ENCODE results near the gene ADCY5. TPM values are rescaled to one million over a fixed set of nuclear protein-coding genes. Genes with fewer than 3 reads are reported as not detected.

The ADCY5 gene
- total RNA-seq, 1 donor from 2014 or later, result 10.6 TPM

- Mint-ChIP-seq H3K27ac (ENCODE audit: unreplicated experiment) (no peak overlapping the region), H3K27me3 (ENCODE audit: unreplicated experiment) (peaks cover 63% of the 10 kb centered on the region), H3K36me3 (ENCODE audit: unreplicated experiment) (peaks cover 11% of the 10 kb centered on the region), H3K4me1 (ENCODE audit: unreplicated experiment) (peaks cover 17% of the 10 kb centered on the region), H3K4me3 (ENCODE audit: unreplicated experiment) (no peak overlapping the region), H3K9me3 (ENCODE audit: unreplicated experiment) (peaks cover 11% of the 10 kb centered on the region)
- no peak for TF ChIP-seq CTCF (IDR thresholded peaks at IDR 0.05)
- no peak for DNase-seq (ENCODE audit: extremely low spot score, unreplicated experiment)
These were observed 91.6 kb downstream of the ADCY5 start for GRCh38 chr3:123357275-123357674.

GRCh38 chr3:123353850-123354233, 95.0 kb downstream of the ADCY5 start:
- DNase-seq (ENCODE audit: extremely low spot score, unreplicated experiment), result no peak
- Mint-ChIP-seq H3K9me3 (ENCODE audit: unreplicated experiment) (peaks cover 11% of the 10 kb centered on the region), H3K27me3 (ENCODE audit: unreplicated experiment) (peaks cover 56% of the 10 kb centered on the region)

GRCh38 chr3:123353227-123353849, 95.6 kb downstream of the ADCY5 start:
- H3K27me3 Mint-ChIP-seq (ENCODE audit: unreplicated experiment), result peaks cover 57% of the 10 kb centered on the region
- peaks cover 48% of the 10 kb centered on the region for H3K4me1 Mint-ChIP-seq (ENCODE audit: unreplicated experiment)
- TF ChIP-seq CTCF (IDR thresholded peaks at IDR 0.05), result no peak
- H3K27ac Mint-ChIP-seq (ENCODE audit: unreplicated experiment), result peak overlapping the region; percentile 45
- H3K36me3 Mint-ChIP-seq (ENCODE audit: unreplicated experiment), result peaks cover 15% of the 10 kb centered on the region
- H3K9me3 Mint-ChIP-seq (ENCODE audit: unreplicated experiment), result peaks cover 11% of the 10 kb centered on the region
- no peak overlapping the region for H3K4me3 Mint-ChIP-seq (ENCODE audit: unreplicated experiment)
- no peak for DNase-seq (ENCODE audit: extremely low spot score, unreplicated experiment)

More at GRCh38 chr3:123353850-123354233, 95.0 kb downstream of the ADCY5 start:
- Mint-ChIP-seq H3K36me3 (ENCODE audit: unreplicated experiment) (peaks cover 14% of the 10 kb centered on the region), H3K4me3 (ENCODE audit: unreplicated experiment) (no peak overlapping the region), H3K4me1 (ENCODE audit: unreplicated experiment) (peaks cover 48% of the 10 kb centered on the region), H3K27ac (ENCODE audit: unreplicated experiment) (peak overlapping the region; percentile 45)
- no peak for TF ChIP-seq CTCF (IDR thresholded peaks at IDR 0.05)

DNA sequence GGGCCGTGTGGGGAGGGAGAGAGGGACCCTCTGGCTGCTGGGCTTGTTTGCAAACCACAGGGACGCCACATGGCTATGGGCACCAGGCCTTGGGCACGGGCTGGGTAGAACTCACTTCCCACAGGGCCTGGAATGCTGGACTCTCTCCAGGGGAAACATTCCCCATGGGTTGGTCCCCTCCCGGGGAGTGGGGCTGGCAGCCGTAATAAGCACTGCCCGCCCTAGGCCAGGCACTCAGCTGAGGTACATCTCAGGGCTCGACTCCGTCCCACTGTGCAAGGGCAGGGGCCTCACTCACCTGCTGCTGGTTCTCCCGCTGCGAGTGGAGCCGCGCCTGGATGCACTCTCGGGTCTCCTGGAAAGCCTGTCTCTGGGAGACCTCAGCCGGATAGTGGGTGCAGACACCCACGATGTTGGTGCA, 96.7 kb downstream of the ADCY5 start:
- Mint-ChIP-seq H3K27ac (ENCODE audit: unreplicated experiment) (no peak overlapping the region), H3K36me3 (ENCODE audit: unreplicated experiment) (peaks cover 19% of the 10 kb centered on the region), H3K4me3 (ENCODE audit: unreplicated experiment) (no peak overlapping the region), H3K27me3 (ENCODE audit: unreplicated experiment) (peaks cover 50% of the 10 kb centered on the region), H3K9me3 (ENCODE audit: unreplicated experiment) (peaks cover 11% of the 10 kb centered on the region), H3K4me1 (ENCODE audit: unreplicated experiment) (peaks cover 48% of the 10 kb centered on the region)
- TF ChIP-seq CTCF (IDR thresholded peaks at IDR 0.05), result no peak
- no peak for DNase-seq (ENCODE audit: extremely low spot score, unreplicated experiment)

- TF ChIP-seq CTCF (IDR thresholded peaks at IDR 0.05), result no peak
- peaks cover 50% of the 10 kb centered on the region for H3K27me3 Mint-ChIP-seq (ENCODE audit: unreplicated experiment)
- H3K9me3 Mint-ChIP-seq (ENCODE audit: unreplicated experiment), result peaks cover 11% of the 10 kb centered on the region
- no peak overlapping the region for H3K27ac Mint-ChIP-seq (ENCODE audit: unreplicated experiment)
- DNase-seq (ENCODE audit: extremely low spot score, unreplicated experiment), result no peak
- H3K4me1 Mint-ChIP-seq (ENCODE audit: unreplicated experiment), result peaks cover 51% of the 10 kb centered on the region
- H3K4me3 Mint-ChIP-seq (ENCODE audit: unreplicated experiment), result no peak overlapping the region
- peaks cover 19% of the 10 kb centered on the region for H3K36me3 Mint-ChIP-seq (ENCODE audit: unreplicated experiment)
These were observed 97.4 kb downstream of the ADCY5 start for GRCh38 chr3:123351501-123351900.

Data from osteocyte (in vitro differentiated cells).